HepG2 (cell line): ENCODE results near the gene KIZ. TPM values are rescaled to one million over a fixed set of nuclear protein-coding genes. Genes with fewer than 3 reads are reported as not detected.

Source experiments
- ARID5B ChIP-seq: IDR thresholded peaks from 2 replicates; pipeline ENCODE4 v1.4.0; 2020; ENCODE audit warnings: mild to moderate bottlenecking, missing genetic modification reagents
- CBX5 ChIP-seq: sonication (generic); formaldehyde crosslinking; IDR thresholded peaks from 2 replicates; pipeline ENCODE4 v1.4.0; 2020; ENCODE audit warnings: missing genetic modification reagents, borderline replicate concordance
- HIVEP1 ChIP-seq: sonication (generic); formaldehyde crosslinking; IDR thresholded peaks from 2 replicates; pipeline ENCODE4 v1.4.0; 2020; ENCODE audit warnings: mild to moderate bottlenecking, missing genetic modification reagents
- HMGA1 ChIP-seq: sonication (generic); formaldehyde crosslinking; conservative IDR thresholded peaks from 2 replicates; pipeline ENCODE4 v1.4.0; 2020; ENCODE audit warnings: missing genetic modification reagents
- MATR3 ChIP-seq: sonication (generic); formaldehyde crosslinking; IDR thresholded peaks from 2 replicates; pipeline ENCODE4 v1.4.0; 2020; ENCODE audit warnings: missing genetic modification reagents
- MED1 ChIP-seq: sonication (generic); formaldehyde crosslinking; IDR thresholded peaks from 2 replicates; pipeline ENCODE4 v1.4.0; 2020; ENCODE audit warnings: missing genetic modification reagents
- MZF1 ChIP-seq: sonication (generic); formaldehyde crosslinking; IDR thresholded peaks from 2 replicates; pipeline ENCODE4 v1.8.1; 2023; ENCODE audit warnings: mild to moderate bottlenecking, missing genetic modification reagents, borderline replicate concordance
- RBAK ChIP-seq: sonication (generic); formaldehyde crosslinking; IDR thresholded peaks from 2 replicates; pipeline ENCODE4 v1.5.1; 2020; ENCODE audit warnings: mild to moderate bottlenecking, missing genetic modification reagents
- RBFOX2 ChIP-seq: fragments of 200-400 bp; formaldehyde crosslinking; IDR thresholded peaks from 2 replicates; pipeline ENCODE4 v1.6.1; 2017; ENCODE audit warnings: low read depth, mild to moderate bottlenecking, low read length
- RORA ChIP-seq: sonication (generic); formaldehyde crosslinking; IDR thresholded peaks from 2 replicates; pipeline ENCODE4 v1.5.0; 2020; ENCODE audit warnings: mild to moderate bottlenecking, missing genetic modification reagents, moderate library complexity
- ZBTB4 ChIP-seq: sonication (generic); formaldehyde crosslinking; IDR thresholded peaks from 2 replicates; pipeline ENCODE4 v1.4.0; 2020; ENCODE audit warnings: missing genetic modification reagents, mild to moderate bottlenecking, borderline replicate concordance
- ZNF558 ChIP-seq: sonication (generic); formaldehyde crosslinking; IDR thresholded peaks from 2 replicates; pipeline ENCODE4 v1.9.0; 2022; ENCODE audit warnings: mild to moderate bottlenecking, missing genetic modification reagents, borderline replicate concordance
- ZNF678 ChIP-seq: sonication (generic); formaldehyde crosslinking; IDR thresholded peaks from 2 replicates; pipeline ENCODE4 v1.4.0; 2020; ENCODE audit warnings: mild to moderate bottlenecking, missing genetic modification reagents
- ZNF776 ChIP-seq: sonication (generic); formaldehyde crosslinking; IDR thresholded peaks from 2 replicates; pipeline ENCODE4 v1.4.0; 2020; ENCODE audit warnings: mild to moderate bottlenecking, missing genetic modification reagents
- ZSCAN9 ChIP-seq: IDR thresholded peaks from 2 replicates; pipeline ENCODE4 v1.6.1; 2016; ENCODE audit warnings: borderline replicate concordance
- polyA plus RNA-seq, 8 experiments: library from polyadenylated mRNA; depleted of rRNA in 3 of 8; stranded (reverse) in 7 of 8; unstranded in 1 of 8; fragments of >200 nt; fragmentation: Illumina TruSeq in 4 of 8; extraction: Trizol in 4 of 8; gene quantifications; 2 replicates each; pipeline versions ENCODE4 v1.2.1 to v1.2.3, GENCODE V29; 2011 to 2016; ENCODE audit warnings: low read depth in 4 of 8, missing spikeins in 1 of 8, mixed read lengths in 1 of 8; ENCODE audit not compliant: insufficient read depth in 1 of 8
- total RNA-seq, 5 experiments: library from RNA; depleted of rRNA; stranded (reverse); fragments of >200 nt; fragmentation: Illumina TruSeq; extraction: Trizol; gene quantifications; 2 replicates each; pipeline ENCODE4 v1.2.3, GENCODE V29; 2016; ENCODE audit warnings: low read depth in 1 of 5
- TF ChIP-seq, protein P1 (sequence below): sonication (generic); formaldehyde crosslinking; IDR thresholded peaks from 2 replicates; pipeline ENCODE4 v1.4.0; 2020; ENCODE audit warnings: low read depth, mild to moderate bottlenecking, missing genetic modification reagents
- TF ChIP-seq, protein P2 (sequence below), 2 experiments: sonication (generic) in 1 of 2; formaldehyde crosslinking in 1 of 2; IDR thresholded peaks; 2 replicates each; pipeline versions ENCODE4 v1.4.0 to v1.6.1; 2018 to 2020; ENCODE audit warnings: missing genetic modification reagents in 2 of 2, borderline replicate concordance in 1 of 2, low read depth in 1 of 2, mild to moderate bottlenecking in 1 of 2, missing biosample characterization in 1 of 2

KIZ gene
- total and polyA plus RNA-seq, 2 of the 13 experiments (the other 11 are each of a cell fraction or from before 2014, with no cell fraction given), result 46.3 to 114 TPM

DNA sequence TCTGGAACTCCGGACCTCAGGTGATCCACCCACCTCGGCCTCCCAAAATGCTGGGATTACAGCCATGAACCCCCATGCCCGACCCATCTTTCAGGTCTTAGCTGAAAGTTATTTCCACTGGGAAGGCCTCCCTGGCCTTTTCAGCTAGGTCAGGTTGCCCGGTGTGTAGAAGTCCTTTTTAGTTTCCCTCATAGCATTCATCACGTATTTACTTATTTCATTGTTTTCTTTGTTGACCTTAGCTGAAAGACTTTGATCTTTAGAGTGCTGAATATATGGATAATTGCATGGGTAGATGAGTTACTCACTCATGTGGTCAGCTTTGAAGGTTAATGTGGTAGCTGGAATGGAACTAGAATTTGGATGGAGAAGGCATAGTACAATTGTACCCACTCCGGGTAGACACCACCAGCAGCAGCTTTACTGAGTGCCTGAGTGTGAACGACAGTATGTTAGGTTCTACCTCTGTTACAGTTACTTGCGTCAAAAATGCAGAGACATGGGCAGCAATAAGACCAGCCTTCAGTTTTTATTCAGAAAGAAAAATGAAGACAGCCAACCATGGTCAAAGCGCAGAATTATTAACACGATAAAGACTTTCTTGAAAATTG, 9.1 kb downstream of the KIZ start (continued):
- TF ChIP-seq, protein P1, sequence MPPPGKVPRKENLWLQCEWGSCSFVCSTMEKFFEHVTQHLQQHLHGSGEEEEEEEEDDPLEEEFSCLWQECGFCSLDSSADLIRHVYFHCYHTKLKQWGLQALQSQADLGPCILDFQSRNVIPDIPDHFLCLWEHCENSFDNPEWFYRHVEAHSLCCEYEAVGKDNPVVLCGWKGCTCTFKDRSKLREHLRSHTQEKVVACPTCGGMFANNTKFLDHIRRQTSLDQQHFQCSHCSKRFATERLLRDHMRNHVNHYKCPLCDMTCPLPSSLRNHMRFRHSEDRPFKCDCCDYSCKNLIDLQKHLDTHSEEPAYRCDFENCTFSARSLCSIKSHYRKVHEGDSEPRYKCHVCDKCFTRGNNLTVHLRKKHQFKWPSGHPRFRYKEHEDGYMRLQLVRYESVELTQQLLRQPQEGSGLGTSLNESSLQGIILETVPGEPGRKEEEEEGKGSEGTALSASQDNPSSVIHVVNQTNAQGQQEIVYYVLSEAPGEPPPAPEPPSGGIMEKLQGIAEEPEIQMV (CRISPR knock-in tag), result no peak
- TF ChIP-seq ZNF776 (CRISPR knock-in tag), result no peak
- peak; percentile 76; the same call in 1 of the 2 replicates for TF ChIP-seq CBX5 (CRISPR knock-in tag)
- 0 out of 2 replicates have a peak, but pooled peaks have one; percentile 70 for TF ChIP-seq ZNF678
- TF ChIP-seq MED1 (CRISPR knock-in tag), result peak; percentile 92
- TF ChIP-seq ZNF558 (CRISPR knock-in tag), result no peak
- no peak for TF ChIP-seq RORA (CRISPR knock-in tag)
- TF ChIP-seq, protein P2, sequence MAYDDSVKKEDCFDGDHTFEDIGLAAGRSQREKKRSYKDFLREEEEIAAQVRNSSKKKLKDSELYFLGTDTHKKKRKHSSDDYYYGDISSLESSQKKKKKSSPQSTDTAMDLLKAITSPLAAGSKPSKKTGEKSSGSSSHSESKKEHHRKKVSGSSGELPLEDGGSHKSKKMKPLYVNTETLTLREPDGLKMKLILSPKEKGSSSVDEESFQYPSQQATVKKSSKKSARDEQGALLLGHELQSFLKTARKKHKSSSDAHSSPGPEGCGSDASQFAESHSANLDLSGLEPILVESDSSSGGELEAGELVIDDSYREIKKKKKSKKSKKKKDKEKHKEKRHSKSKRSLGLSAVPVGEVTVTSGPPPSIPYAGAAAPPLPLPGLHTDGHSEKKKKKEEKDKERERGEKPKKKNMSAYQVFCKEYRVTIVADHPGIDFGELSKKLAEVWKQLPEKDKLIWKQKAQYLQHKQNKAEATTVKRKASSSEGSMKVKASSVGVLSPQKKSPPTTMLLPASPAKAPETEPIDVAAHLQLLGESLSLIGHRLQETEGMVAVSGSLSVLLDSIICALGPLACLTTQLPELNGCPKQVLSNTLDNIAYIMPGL (CRISPR knock-in tag; IDR thresholded peaks at IDR 0.05; ENCODE audit: borderline replicate concordance in 1 of 2, low read depth in 1 of 2), result 0 out of 4 replicates have a peak, but pooled peaks have one; percentile 42 to 67
- TF ChIP-seq MZF1 (CRISPR knock-in tag), result no peak
- TF ChIP-seq MATR3, result no peak
- no peak for TF ChIP-seq HIVEP1
- TF ChIP-seq ARID5B, result peak; percentile 99
- no peak for TF ChIP-seq RBAK
- no peak for TF ChIP-seq RBFOX2
- no peak for TF ChIP-seq HMGA1 (CRISPR knock-in tag)
- TF ChIP-seq ZSCAN9 (CRISPR knock-in tag), result peak; percentile 92
- TF ChIP-seq ZBTB4 (CRISPR knock-in tag), result no peak
